Tibial artery (tissue), 4 donors: ENCODE data around the gene DNAJA4.

Source experiments
- DNase-seq, 2 donors: peaks; one replicate each; pipeline ENCODE4 v3.0.0-alpha.2; 2019
- H3K27ac ChIP-seq, 2 donors: fragments of 200-600 bp; sonication (generic) in 1 of 2; 1 replicate in 1 of 2; 2 replicates in 1 of 2; pipeline ENCODE4 v1.5.1; 2018 to 2019; ENCODE audit warnings: mild to moderate bottlenecking in 1 of 2
- H3K27me3 ChIP-seq, 2 donors: fragments of 200-600 bp; sonication (generic) in 1 of 2; one replicate each; pipeline versions ENCODE4 v1.5.1 to v1.6.0; 2016 to 2019
- H3K36me3 ChIP-seq, 3 donors: fragments of 200-600 bp; sonication (generic) in 2 of 3; one replicate each; pipeline ENCODE4 v1.5.1; 2016 to 2019; ENCODE audit warnings: mild to moderate bottlenecking in 2 of 3
- H3K4me1 ChIP-seq, 4 donors: fragments of 200-600 bp; sonication (generic) in 2 of 4; 1 replicate in 3 of 4; 2 replicates in 1 of 4; pipeline ENCODE4 v1.5.1; 2016 to 2019
- H3K4me3 ChIP-seq, 2 donors: fragments of 200-600 bp; sonication (generic) in 1 of 2; 1 replicate in 1 of 2; 2 replicates in 1 of 2; pipeline ENCODE4 v1.5.1; 2018 to 2019; ENCODE audit warnings: mild to moderate bottlenecking in 2 of 2
- H3K9me3 ChIP-seq, 3 donors: fragments of 200-600 bp; sonication (generic) in 1 of 3; one replicate each; pipeline ENCODE4 v1.5.1; 2016 to 2019
- intact Hi-C: fragments of 100-400 bp; cut with DNase I; formaldehyde crosslinking; loops from one replicate; pipeline ENCODE4 v1.15.0; 2023; ENCODE audit warnings: low total_unique reads
- TF ChIP-seq, protein P1 (sequence below), 2 experiments: fragments of 200-600 bp in 1 of 2; fragments of 450-650 bp in 1 of 2; IDR thresholded peaks; one replicate each; pipeline ENCODE4 v1.5.1; 2017 to 2019; ENCODE audit warnings: antibody characterized with exemption in 2 of 2, mild to moderate bottlenecking in 1 of 2, moderate library complexity in 1 of 2

The DNAJA4 gene

DNA sequence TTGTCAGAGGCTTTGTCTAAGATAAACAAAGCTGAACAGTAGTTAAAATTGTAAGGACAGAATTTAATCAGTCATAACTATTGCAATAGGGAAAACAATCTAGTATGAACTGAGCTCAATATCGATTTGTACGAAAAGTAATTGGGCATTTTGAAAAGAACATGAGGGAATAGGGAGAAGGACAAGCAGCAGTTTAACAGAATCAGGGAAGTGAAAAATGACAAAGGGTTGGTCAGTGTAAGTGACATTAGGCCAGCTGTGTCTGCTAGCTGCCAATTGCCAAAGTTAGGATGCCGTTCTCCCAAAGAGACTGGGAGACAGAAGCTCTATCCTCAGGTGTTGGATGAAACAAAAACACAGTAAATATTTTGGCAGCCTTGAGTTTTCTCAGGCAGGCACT lies 3.3 kb upstream of the DNAJA4 start:
- no peak for DNase-seq
- TF ChIP-seq, protein P1, sequence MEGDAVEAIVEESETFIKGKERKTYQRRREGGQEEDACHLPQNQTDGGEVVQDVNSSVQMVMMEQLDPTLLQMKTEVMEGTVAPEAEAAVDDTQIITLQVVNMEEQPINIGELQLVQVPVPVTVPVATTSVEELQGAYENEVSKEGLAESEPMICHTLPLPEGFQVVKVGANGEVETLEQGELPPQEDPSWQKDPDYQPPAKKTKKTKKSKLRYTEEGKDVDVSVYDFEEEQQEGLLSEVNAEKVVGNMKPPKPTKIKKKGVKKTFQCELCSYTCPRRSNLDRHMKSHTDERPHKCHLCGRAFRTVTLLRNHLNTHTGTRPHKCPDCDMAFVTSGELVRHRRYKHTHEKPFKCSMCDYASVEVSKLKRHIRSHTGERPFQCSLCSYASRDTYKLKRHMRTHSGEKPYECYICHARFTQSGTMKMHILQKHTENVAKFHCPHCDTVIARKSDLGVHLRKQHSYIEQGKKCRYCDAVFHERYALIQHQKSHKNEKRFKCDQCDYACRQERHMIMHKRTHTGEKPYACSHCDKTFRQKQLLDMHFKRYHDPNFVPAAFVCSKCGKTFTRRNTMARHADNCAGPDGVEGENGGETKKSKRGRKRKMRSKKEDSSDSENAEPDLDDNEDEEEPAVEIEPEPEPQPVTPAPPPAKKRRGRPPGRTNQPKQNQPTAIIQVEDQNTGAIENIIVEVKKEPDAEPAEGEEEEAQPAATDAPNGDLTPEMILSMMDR (IDR thresholded peaks at IDR 0.05): no peak
- H3K36me3 ChIP-seq: no peaks in the 10 kb centered on the region
- no peak overlapping the region for H3K4me3 ChIP-seq
- H3K27me3 ChIP-seq: no peaks in the 10 kb centered on the region
- H3K4me1 ChIP-seq: peaks cover 0 to 20% (median 13%) of the 10 kb centered on the region in 4 donors
- H3K9me3 ChIP-seq: no peaks in the 10 kb centered on the region
- no peak overlapping the region for H3K27ac ChIP-seq
- intact Hi-C loops: loop anchor here (10.0 kb wide), 1 partner anchor 614 kb away; the partner anchor contains the start of gene MORF4L1

DNA sequence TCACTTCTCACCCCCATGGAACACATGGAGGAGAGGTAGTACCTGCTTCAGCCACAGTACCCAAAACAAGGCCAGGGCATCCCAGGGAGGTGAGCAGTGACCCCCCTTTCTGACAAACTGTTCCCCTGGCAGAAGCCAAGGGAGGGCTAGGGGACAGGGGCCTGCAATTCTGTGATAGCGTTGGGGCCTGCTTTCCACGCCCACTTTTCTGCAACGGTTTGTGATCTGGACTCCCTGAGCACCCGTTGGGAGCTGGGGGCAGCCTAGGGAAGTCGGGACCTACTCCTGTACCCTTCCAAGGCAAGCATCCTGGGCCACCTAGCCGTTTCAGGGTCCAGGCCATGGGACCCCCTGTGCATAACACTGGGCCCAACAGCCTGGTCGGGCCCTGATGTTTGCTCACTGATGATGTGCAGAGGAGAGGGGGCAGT lies 996 bp upstream of the DNAJA4 start:
- Histone ChIP-seq H3K4me3 (no peak overlapping the region), H3K4me1 (peaks cover 0 to 29% (median 20%) of the 10 kb centered on the region in 4 donors), H3K27ac (no peak overlapping the region), H3K27me3 (no peaks in the 10 kb centered on the region), H3K9me3 (no peaks in the 10 kb centered on the region), H3K36me3 (no peaks in the 10 kb centered on the region)
- intact Hi-C loops: loop anchor here (10.0 kb wide), 1 partner anchor 611 kb away; the partner anchor contains the start of gene MORF4L1
- no peak for DNase-seq
- TF ChIP-seq, protein P1 (IDR thresholded peaks at IDR 0.05): no peak

DNA sequence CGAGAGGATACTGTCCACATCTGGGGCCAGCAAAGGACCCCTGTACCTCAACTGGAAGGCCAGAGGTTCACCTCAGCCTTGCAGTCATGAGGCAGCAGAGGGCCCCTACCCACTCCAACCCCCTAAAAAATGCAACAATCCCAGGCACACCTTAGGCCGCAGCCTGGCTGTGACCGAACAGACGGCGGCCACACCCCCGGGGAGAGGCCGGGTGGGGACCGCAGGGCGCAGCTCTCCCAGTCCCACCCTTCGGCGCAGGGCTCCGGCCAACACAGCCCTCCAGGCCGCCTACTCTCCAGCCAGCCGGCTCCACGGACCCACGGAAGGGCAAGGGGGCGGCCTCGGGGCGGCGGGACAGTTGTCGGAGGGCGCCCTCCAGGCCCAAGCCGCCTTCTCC lies 457 bp upstream of the DNAJA4 start:
- Histone ChIP-seq H3K4me1 (peaks cover 0 to 29% (median 20%) of the 10 kb centered on the region in 4 donors), H3K27me3 (no peaks in the 10 kb centered on the region), H3K9me3 (no peaks in the 10 kb centered on the region), H3K36me3 (no peaks in the 10 kb centered on the region), H3K27ac (peak overlapping the region; percentile 68 to 70), H3K4me3 (peak overlapping the region; percentile 60 to 66)
- TF ChIP-seq, protein P1 (IDR thresholded peaks at IDR 0.05): no peak
- intact Hi-C loops: loop anchor here (10.0 kb wide), 1 partner anchor 611 kb away; the partner anchor contains the start of gene MORF4L1
- no peak for DNase-seq

DNA sequence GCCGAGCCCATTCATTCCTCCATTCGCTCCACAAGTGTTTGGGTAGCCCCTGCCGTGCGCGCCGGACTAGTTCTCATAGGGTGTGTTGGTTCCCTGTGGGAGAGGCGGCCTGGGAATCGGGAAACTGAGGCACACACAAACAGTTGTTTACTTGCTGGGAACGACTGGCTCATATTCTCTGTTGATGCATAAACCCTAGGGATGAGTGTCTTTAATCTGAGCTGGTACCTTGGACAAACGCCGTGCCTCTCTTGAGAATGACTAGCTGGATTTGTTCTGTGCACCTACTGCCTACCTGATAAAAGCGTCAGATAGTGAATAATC lies 737 bp downstream of the DNAJA4 start:
- Histone ChIP-seq H3K4me3 (peak overlapping the region; percentile 60 to 66), H3K9me3 (no peaks in the 10 kb centered on the region), H3K27me3 (no peaks in the 10 kb centered on the region), H3K4me1 (peaks cover 0 to 29% (median 20%) of the 10 kb centered on the region in 4 donors), H3K27ac (peak overlapping the region; percentile 68 to 70), H3K36me3 (no peaks in the 10 kb centered on the region)
- TF ChIP-seq, protein P1 (IDR thresholded peaks at IDR 0.05): no peak
- DNase-seq: no peak
- intact Hi-C loops: loop anchor here (10.0 kb wide), 1 partner anchor 610 kb away; the partner anchor contains the start of gene MORF4L1

DNA sequence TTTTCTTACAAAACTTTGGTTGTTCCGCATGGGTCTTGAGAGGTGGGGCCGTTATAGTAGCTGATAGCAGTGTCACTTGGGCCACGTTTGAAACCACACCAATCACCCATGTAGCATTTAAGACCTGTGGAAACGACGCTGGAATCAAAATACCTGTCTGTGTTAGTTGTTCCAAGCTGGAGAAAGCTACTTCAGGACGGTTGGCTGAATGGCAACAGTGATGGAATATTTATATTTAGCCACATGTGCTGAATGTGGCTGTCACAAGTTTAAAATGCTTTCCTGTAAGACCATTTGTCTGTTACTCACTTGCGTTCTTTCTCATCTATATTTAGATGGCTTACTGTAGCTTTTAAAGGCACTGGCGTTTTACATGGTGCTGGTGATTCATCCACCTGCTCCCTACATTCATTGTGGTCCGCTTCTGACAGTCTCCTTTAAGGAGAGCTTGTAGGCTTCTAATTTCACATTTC lies 1.4 kb downstream of the DNAJA4 start:
- H3K27me3 ChIP-seq: no peaks in the 10 kb centered on the region
- intact Hi-C loops: loop anchor here (10.0 kb wide), 1 partner anchor 609 kb away; the partner anchor contains the start of gene MORF4L1
- peaks cover 0 to 29% (median 20%) of the 10 kb centered on the region in 4 donors for H3K4me1 ChIP-seq
- no peak for DNase-seq
- no peaks in the 10 kb centered on the region for H3K36me3 ChIP-seq
- peak overlapping the region; percentile 60 to 66 for H3K4me3 ChIP-seq
- TF ChIP-seq, protein P1 (IDR thresholded peaks at IDR 0.05): no peak
- peak overlapping the region; percentile 68 to 70 for H3K27ac ChIP-seq
- no peaks in the 10 kb centered on the region for H3K9me3 ChIP-seq
